Heart right ventricle (tissue), 16 donors: ENCODE data around the gene NEUROG2. TPM values are rescaled to one million over a fixed set of nuclear protein-coding genes. Genes with fewer than 3 reads are reported as not detected.

Experiments used
- ATAC-seq, 8 donors: fragments of 200-7000 bp; cut with Tn5 transposase; one replicate each; pipeline ENCODE4 v1.9.1; 2020; ENCODE audit warnings: mild to moderate bottlenecking in 8 of 8, moderate library complexity in 8 of 8, moderate number of reproducible peaks in 1 of 8
- DNase-seq, 2 donors: peaks; one replicate each; pipeline ENCODE4 v3.0.0-alpha.2; 2020
- H3K27ac ChIP-seq, 10 donors: fragments of 200-600 bp; sonication (generic) in 2 of 10; one replicate each; pipeline versions ENCODE4 v1.5.0 to v1.8.0; 2020 to 2022; ENCODE audit warnings: mild to moderate bottlenecking in 3 of 10
- H3K27me3 ChIP-seq, 7 donors: fragments of 200-600 bp; one replicate each; pipeline ENCODE4 v1.8.0; 2021 to 2022; ENCODE audit warnings: mild to moderate bottlenecking in 2 of 7
- H3K36me3 ChIP-seq, 9 donors: fragments of 200-600 bp; sonication (generic) in 1 of 9; one replicate each; pipeline versions ENCODE4 v1.5.0 to v1.8.0; 2020 to 2022; ENCODE audit warnings: mild to moderate bottlenecking in 2 of 9
- H3K4me1 ChIP-seq, 9 donors: fragments of 200-600 bp; sonication (generic) in 1 of 9; one replicate each; pipeline versions ENCODE4 v1.5.0 to v1.8.0; 2020 to 2022; ENCODE audit warnings: mild to moderate bottlenecking in 4 of 9
- H3K4me3 ChIP-seq, 10 donors: fragments of 200-600 bp; sonication (generic) in 2 of 10; one replicate each; pipeline versions ENCODE4 v1.5.0 to v1.8.0; 2020 to 2022; ENCODE audit warnings: mild to moderate bottlenecking in 7 of 10, moderate library complexity in 2 of 10
- H3K9me3 ChIP-seq, 11 donors: fragments of 200-600 bp in 10 of 11; sonication (generic) in 2 of 11; one replicate each; pipeline versions ENCODE4 v1.5.0 to v1.8.0; 2013 to 2022; ENCODE audit warnings: mild to moderate bottlenecking in 2 of 11, control low read depth in 1 of 11, moderate library complexity in 1 of 11
- CTCF ChIP-seq, 9 donors: fragments of 200-600 bp; sonication (generic) in 2 of 9; IDR thresholded peaks; one replicate each; pipeline versions ENCODE4 v1.5.0 to v1.8.0; 2021 to 2022; ENCODE audit warnings: antibody characterized with exemption in 9 of 9, mild to moderate bottlenecking in 5 of 9, moderate library complexity in 1 of 9
- WGBS, 2 donors: extraction: QIAGEN DNeasy Blood & Tissue Kit; methylation state at CpG; one replicate each; pipeline ENCODE4 v1.1.7; 2013; ENCODE audit warnings: inconsistent platforms in 1 of 2; 5-methylcytosine and 5-hydroxymethylcytosine counted together
- intact Hi-C, 10 donors: fragments of 100-400 bp; cut with DNase I; formaldehyde crosslinking; loops; one replicate each; pipeline versions ENCODE4 v1.11.1 to v1.14.2; 2022
- polyA plus RNA-seq, 2 donors: library from polyadenylated mRNA; stranded (reverse); fragments of 200-250 nt; gene quantifications; one replicate each; pipeline ENCODE4 v1.2.3, GENCODE V29; 2013
- total RNA-seq, 10 donors: library from RNA; stranded (reverse); fragmentation: NEBNext Ultra II Directional in 3 of 10; extraction: Animal tissue kit (Norgen Biotek cat#: 25700) in 3 of 10; gene quantifications; one replicate each; pipeline versions ENCODE4 v1.2.1 to v1.2.4, GENCODE V29; 2021 to 2023
- donor health status: Arrhythmogenic right ventricular cardiomyopathy.
- donor health status: ischemic (EF 13 %, LVEDD 7.1; RV severe dilation, severe dysfunction).
- donor health status: healthy with polysubstance abuse.
- donor health status: DM: no; HTN: yes; CAD: no.
- donor health status: DM: no; HTN: no; CAD: no.
- donor health status: ischemic (EF 25% LVEDD 6.9; RV normal size, moderate dysfunction).
- donor health status: ischemic (EF 25% LVEDD 5.7; RV mildly dilated, moderate dysfunction).
- donor health status: healthy.
- donor health status: DM: yes; HTN: yes; CAD: no.
- donor health status: Ischemic cardiomyopathy.
- donor health status: ischemic (EF 35%, LVEDD 5.7; RV mildly dilated, moderate dysfunction).
- donor health status: nonischemic (EF 11% LVEDD 7.7; RV severe dilation, severe dysfunction).
- donor health status: DM: yes; HTN: yes; CAD: no.
- donor health status: PGD.
- donor health status: ischemic (EF 29% LVEDD 5.4; RV normal size, mild dysfunction).
- donor health status: nonischemic (EF 23%, LVEDD 6.1; RV moderate dilation, normal function).

Gene NEUROG2
- total and polyA plus RNA-seq, 12 donors = not detected

- no peak for TF ChIP-seq CTCF (IDR thresholded peaks at IDR 0.05)
- peaks cover 0 to 24% (median 0%) of the 10 kb centered on the region in 7 donors for H3K27me3 ChIP-seq
- 88 to 90% methylated on average over 2 of the region's 2 CpGs for WGBS, 2 donors
- H3K4me1 ChIP-seq = no peaks in the 10 kb centered on the region
- DNase-seq (no peak), ATAC-seq (no peak)
- no peak overlapping the region for H3K27ac ChIP-seq
- intact Hi-C loops = no loop called here
- peaks cover 0 to 3% (median 0%) of the 10 kb centered on the region in 9 donors for H3K36me3 ChIP-seq
- H3K4me3 ChIP-seq = no peak overlapping the region
- H3K9me3 ChIP-seq = no peaks in the 10 kb centered on the region
These were observed 20.1 kb upstream of the NEUROG2 start for GRCh38 chr4:112536123-112536522.

GRCh38 chr4:112532267-112532666, 16.3 kb upstream of the NEUROG2 start:
- Histone ChIP-seq H3K9me3 (no peaks in the 10 kb centered on the region), H3K4me1 (no peaks in the 10 kb centered on the region), H3K27ac (no peak overlapping the region), H3K36me3 (no peaks in the 10 kb centered on the region), H3K4me3 (no peak overlapping the region), H3K27me3 (peaks cover 0 to 55% (median 23%) of the 10 kb centered on the region in 7 donors)
- ATAC-seq = no peak
- TF ChIP-seq CTCF (IDR thresholded peaks at IDR 0.05) = no peak
- intact Hi-C loops = no loop called here
- DNase-seq = no peak
- WGBS, 2 donors = 84% methylated on average over 3 of the region's 3 CpGs

- DNase-seq (no peak), ATAC-seq (no peak)
- Histone ChIP-seq H3K27ac (no peak overlapping the region), H3K9me3 (no peaks in the 10 kb centered on the region), H3K4me3 (no peak overlapping the region), H3K27me3 (peaks cover 0 to 66% (median 30%) of the 10 kb centered on the region in 7 donors), H3K4me1 (no peaks in the 10 kb centered on the region), H3K36me3 (no peaks in the 10 kb centered on the region)
- whole genome bisulfite sequencing, 2 donors = 17 to 27% methylated on average over 1 of the region's 1 CpG
- intact Hi-C loops = no loop called here
- no peak for TF ChIP-seq CTCF (IDR thresholded peaks at IDR 0.05)
These were observed 15.2 kb upstream of the NEUROG2 start for GRCh38 chr4:112531146-112531545.

- H3K4me3 ChIP-seq = no peak overlapping the region
- intact Hi-C loops = loop anchor here in 3 of 10 donors (10.0 kb wide), 1 partner anchor 201 kb away; no protein-coding TSS in a partner anchor
- WGBS, 2 donors = 74 to 83% methylated on average over 1 of the region's 1 CpG
- ATAC-seq = no peak
- no peak for DNase-seq
- no peak for TF ChIP-seq CTCF (IDR thresholded peaks at IDR 0.05)
- H3K36me3 ChIP-seq = no peaks in the 10 kb centered on the region
- H3K9me3 ChIP-seq = no peaks in the 10 kb centered on the region
- H3K4me1 ChIP-seq = peaks cover 0 to 23% (median 17%) of the 10 kb centered on the region in 9 donors
- peaks cover 15 to 93% (median 77%) of the 10 kb centered on the region in 7 donors for H3K27me3 ChIP-seq
- no peak overlapping the region for H3K27ac ChIP-seq
These were observed 10.1 kb upstream of the NEUROG2 start for GRCh38 chr4:112526061-112526460.
